Measurements from ENCODE around the gene NOC3L. TPM values are rescaled to one million over a fixed set of nuclear protein-coding genes. Genes with fewer than 3 reads are reported as not detected.

NOC3L gene
- total and polyA plus RNA-seq, 8 donors = 0.58 to 28.5 (median 6.4) TPM

DNA sequence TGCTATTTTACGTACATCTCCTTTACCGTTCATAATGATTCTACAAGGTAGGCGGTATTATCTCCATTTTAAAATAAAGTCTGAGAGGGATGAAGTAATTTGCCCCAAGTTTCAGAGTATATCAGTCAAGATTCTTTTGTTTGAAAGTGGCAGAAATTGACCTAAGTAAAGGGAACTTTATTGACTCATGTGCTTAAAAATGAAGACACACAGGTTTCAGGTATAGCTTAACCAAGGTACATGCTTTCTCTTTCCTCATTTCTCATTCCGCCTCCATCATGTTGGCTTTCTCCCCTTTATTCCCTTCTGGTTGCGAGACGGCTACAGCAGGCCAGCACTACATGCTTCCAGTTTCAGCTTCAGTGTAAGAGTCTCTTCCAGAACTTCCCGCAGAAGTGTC, 77.5 kb downstream of the NOC3L start:
- DNase-seq = no peak
- H3K4me3 ChIP-seq = no peak overlapping the region
- WGBS, 5 donors = 88 to 99% (median 96%) methylated on average over 7 of the region's 7 CpGs
- H3K4me1 ChIP-seq = peaks cover 0 to 4% (median under 1%) of the 10 kb centered on the region in 4 donors
- intact Hi-C loops (cut with DNase I; ENCODE audit: low total_unique reads) = no loop called here
- H3K27ac ChIP-seq = no peak overlapping the region
- H3K27me3 ChIP-seq = no peaks in the 10 kb centered on the region
- H3K36me3 ChIP-seq = peaks cover 0 to 47% (median 27%) of the 10 kb centered on the region in 4 donors
- H3K9me3 ChIP-seq = no peaks in the 10 kb centered on the region
- TF ChIP-seq EP300 (IDR thresholded peaks at IDR 0.05) (no peak), POLR2AphosphoS5 (IDR thresholded peaks at IDR 0.05) (no peak), POLR2A (IDR thresholded peaks at IDR 0.05) (no peak)
- TF ChIP-seq, protein P1, sequence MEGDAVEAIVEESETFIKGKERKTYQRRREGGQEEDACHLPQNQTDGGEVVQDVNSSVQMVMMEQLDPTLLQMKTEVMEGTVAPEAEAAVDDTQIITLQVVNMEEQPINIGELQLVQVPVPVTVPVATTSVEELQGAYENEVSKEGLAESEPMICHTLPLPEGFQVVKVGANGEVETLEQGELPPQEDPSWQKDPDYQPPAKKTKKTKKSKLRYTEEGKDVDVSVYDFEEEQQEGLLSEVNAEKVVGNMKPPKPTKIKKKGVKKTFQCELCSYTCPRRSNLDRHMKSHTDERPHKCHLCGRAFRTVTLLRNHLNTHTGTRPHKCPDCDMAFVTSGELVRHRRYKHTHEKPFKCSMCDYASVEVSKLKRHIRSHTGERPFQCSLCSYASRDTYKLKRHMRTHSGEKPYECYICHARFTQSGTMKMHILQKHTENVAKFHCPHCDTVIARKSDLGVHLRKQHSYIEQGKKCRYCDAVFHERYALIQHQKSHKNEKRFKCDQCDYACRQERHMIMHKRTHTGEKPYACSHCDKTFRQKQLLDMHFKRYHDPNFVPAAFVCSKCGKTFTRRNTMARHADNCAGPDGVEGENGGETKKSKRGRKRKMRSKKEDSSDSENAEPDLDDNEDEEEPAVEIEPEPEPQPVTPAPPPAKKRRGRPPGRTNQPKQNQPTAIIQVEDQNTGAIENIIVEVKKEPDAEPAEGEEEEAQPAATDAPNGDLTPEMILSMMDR (IDR thresholded peaks at IDR 0.05) = no peak

Other genes with a start within 250 kb of the NOC3L start
- gene TBC1D12, start 39.6 kb upstream of the NOC3L start, total RNA-seq = 100 to 1,000 TPM in 1 of 5 donors, 10 to 100 TPM in 4; 12.8 to 163 (median 26.8) TPM
- 1 to 10 TPM; 4.1 to 5.4 (median 4.8) TPM for gene TBC1D12, start 39.6 kb upstream of the NOC3L start, polyA plus RNA-seq
- 10 to 100 TPM in 3 of 5 donors, 1 to 10 TPM in 2; 1.7 to 74.2 (median 11.2) TPM for gene HELLS, start 182.8 kb upstream of the NOC3L start, total RNA-seq
- gene HELLS, start 182.8 kb upstream of the NOC3L start, polyA plus RNA-seq = 1 to 10 TPM; 2.7 to 6.4 (median 6.3) TPM

All from stomach (tissue), 9 donors.